T-helper 1 cell treated with Interleukin-12 subunit alpha and Interleukin-12 subunit beta and Interleukin-4 antibody, amounts not matched to agents 30 μg/mL and 1 μg/mL, for 36 hours (primary cell): ENCODE measurements around the gene DIS3L.
"Not testable (repeated sequence)": the region's sequence is repeated elsewhere in the genome, so short reads cannot be mapped to it uniquely, and the experiment has no call there.

Experiments used
- H3K27ac Mint-ChIP-seq: one replicate; pipeline ENCODE4 v1.8.0; 2021; ENCODE audit warnings: mild to moderate bottlenecking, mixed read lengths
- H3K27me3 Mint-ChIP-seq: one replicate; pipeline ENCODE4 v1.8.0; 2021; ENCODE audit warnings: low read depth, mixed read lengths
- H3K36me3 Mint-ChIP-seq: one replicate; pipeline ENCODE4 v1.8.0; 2021; ENCODE audit warnings: low read depth, mixed read lengths
- H3K4me1 Mint-ChIP-seq: one replicate; pipeline ENCODE4 v1.8.0; 2021; ENCODE audit warnings: low read depth, mixed read lengths
- H3K4me3 Mint-ChIP-seq: one replicate; pipeline ENCODE4 v1.8.0; 2021; ENCODE audit warnings: mild to moderate bottlenecking, moderate library complexity, mixed read lengths
- H3K9me3 Mint-ChIP-seq: one replicate; pipeline ENCODE4 v1.8.0; 2021; ENCODE audit warnings: mixed read lengths

Gene DIS3L

DNA sequence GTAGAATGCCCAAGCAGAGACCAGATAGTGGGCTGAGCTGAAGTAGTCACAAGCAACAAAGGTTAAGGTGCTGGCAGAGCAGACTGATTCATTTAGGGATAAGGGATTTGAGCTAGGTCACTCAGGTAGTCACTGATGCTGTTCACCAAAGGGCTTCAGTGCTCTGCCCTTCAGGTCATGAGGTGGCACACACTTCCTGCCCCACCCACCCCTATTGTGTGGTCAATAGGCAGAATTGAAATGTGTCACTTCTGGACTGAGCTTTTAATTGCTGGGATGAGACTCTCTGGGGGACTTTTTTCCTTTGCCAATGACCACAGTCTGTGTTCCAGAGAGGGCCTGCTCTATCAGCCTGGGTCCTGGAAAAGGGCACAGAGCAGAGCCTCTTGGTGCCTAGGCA is 2.9 kb upstream of the DIS3L start:
- Mint-ChIP-seq H3K27me3 (no peaks in the 10 kb centered on the region), H3K4me1 (peaks cover 29% of the 10 kb centered on the region), H3K9me3 (no peaks in the 10 kb centered on the region), H3K27ac (no peak overlapping the region), H3K4me3 (no peak overlapping the region), H3K36me3 (peaks cover 4% of the 10 kb centered on the region)

DNA sequence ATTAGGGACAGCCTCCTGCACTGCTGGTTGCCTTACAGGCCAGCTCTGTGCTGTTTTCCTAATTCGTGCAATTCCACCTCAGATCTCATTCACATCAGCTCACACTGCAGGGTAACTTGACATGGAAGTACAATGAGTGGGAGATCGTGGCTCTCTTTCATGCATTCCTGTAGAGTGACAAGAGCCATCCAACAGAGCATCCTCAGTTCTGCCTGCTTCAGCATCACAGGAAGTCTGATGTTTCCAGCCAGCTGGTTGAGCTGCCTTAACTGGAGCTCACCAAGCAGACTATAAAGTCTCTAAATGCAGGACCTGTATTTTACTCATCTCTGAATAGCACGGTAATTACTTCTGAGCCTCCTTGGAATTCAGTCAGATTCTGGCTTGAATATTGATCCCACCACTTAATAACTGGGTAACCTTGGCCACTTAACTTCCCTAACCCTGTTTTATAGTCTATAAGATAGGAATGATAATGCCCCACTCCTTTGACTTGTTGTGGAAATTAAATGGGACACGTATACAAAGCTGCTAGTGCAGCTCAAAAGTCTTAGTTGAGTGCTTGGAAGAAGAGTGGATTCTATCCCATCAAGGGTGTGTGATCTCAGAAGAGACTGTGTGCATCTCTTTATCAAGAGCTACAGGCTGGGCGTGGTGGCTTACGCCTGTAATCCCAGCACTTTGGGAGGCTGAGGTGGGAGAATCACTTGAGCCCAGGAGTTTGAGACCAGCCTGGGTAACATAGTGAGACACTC is 1.4 kb upstream of the DIS3L start:
- H3K27me3 Mint-ChIP-seq: no peaks in the 10 kb centered on the region
- peak overlapping the region; percentile 87 for H3K4me3 Mint-ChIP-seq
- no peaks in the 10 kb centered on the region for H3K9me3 Mint-ChIP-seq
- peaks cover 8% of the 10 kb centered on the region for H3K36me3 Mint-ChIP-seq
- H3K4me1 Mint-ChIP-seq: peaks cover 34% of the 10 kb centered on the region
- peak overlapping the region; percentile 89 for H3K27ac Mint-ChIP-seq

DNA sequence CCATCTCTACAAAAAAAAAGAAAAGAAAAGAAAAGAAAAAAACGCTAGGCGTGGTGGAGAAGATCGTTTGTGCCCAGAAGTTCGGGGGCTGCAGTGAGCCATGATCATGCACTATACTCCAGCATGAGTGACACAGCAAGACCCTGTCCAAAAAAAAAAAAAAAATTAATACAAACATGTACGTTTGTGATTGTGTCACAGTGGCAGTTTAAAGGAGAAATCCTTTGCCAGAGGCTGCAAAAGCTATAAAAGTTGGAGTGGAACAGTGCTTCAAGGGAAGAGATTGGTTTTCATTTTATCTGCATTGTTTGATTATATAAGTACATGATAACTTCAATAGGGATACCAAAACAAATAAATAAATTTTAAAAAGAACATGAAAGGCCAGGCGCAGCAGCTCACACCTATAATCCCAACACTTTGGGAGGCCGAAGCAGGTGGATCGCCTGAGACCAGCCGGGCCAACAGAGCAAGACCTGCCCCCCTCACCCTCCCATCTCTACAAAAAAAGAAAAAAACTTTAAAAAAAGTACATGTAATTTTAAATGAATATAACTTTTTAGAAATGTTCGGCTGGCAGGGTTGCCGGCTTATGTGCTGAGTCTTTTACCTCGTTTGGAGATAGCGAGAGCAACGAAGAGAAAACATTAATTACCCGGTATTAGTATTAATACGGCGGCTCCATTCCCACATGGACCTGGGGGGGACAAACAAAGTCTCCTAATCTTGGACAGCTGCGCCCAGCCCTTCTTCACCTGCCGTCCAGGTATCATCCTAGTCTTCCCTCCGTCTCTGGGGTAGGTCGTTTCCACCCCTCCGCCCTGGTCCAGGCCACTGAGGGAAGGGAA is 573 bp upstream of the DIS3L start:
- Mint-ChIP-seq H3K27me3 (no peaks in the 10 kb centered on the region), H3K27ac (peak overlapping the region; percentile 89), H3K9me3 (no peaks in the 10 kb centered on the region), H3K4me1 (peaks cover 38% of the 10 kb centered on the region), H3K4me3 (peak overlapping the region; percentile 87), H3K36me3 (peaks cover 10% of the 10 kb centered on the region)

DNA sequence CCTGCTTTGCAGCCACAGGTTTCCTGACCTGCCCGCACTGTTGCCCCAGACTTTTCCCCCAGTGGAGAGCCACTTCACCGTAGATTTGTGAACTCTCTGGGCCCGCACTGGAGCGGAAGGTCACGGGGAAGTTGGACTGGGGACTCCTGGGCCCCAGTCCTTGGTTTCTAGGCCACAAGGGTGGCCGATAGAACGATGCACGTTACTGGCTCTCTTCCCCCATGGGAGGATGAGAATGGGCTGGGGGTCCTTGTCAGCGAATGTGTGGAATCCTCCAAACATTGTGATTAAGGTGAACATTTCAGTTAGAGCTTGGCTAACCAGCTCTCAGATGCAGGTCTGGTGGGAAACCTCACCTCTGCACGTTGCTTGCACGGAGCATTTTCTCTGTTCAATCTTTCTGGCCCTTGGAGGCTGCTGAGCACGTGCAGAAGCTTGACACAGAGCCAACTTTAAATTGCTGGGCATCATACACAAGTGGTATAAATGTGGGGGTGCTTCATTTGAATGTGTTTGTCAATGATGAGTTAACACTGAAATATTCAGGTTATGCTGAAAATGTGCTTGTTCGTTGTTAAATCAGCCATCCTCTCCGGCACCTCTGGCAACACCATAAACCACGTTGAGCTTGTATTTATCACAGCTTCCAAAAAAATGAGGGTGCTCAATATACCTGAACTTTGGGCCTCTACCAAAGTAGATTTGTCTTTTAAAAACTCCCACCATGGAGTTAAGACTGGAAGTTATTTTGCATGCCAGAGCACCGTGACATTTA is 976 bp downstream of the DIS3L start:
- Mint-ChIP-seq H3K4me1 (peaks cover 38% of the 10 kb centered on the region), H3K4me3 (peak overlapping the region; percentile 84), H3K9me3 (no peaks in the 10 kb centered on the region), H3K36me3 (peaks cover 10% of the 10 kb centered on the region), H3K27ac (peak overlapping the region; percentile 87), H3K27me3 (no peaks in the 10 kb centered on the region)

DNA sequence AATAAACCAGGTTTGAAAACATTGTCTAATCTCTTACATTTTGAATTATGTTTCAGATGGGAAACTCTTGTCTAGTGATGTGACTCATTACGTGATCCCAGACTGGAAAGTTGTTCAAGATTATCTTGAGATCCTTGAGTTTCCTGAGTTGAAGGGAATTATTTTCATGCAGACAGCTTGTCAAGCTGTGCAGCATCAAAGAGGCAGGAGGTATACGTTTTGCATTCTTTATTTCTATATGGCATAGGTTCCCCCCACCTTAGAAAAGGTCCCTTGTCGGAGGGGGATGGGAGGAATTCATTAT is 1.5 kb downstream of the DIS3L start:
- Mint-ChIP-seq H3K4me1 (peaks cover 38% of the 10 kb centered on the region), H3K27me3 (no peaks in the 10 kb centered on the region), H3K9me3 (no peaks in the 10 kb centered on the region), H3K27ac (peak overlapping the region; percentile 87), H3K4me3 (peak overlapping the region; percentile 84), H3K36me3 (peaks cover 10% of the 10 kb centered on the region)

GRCh38 chr15:66296186-66296585 is 2.8 kb downstream of the DIS3L start:
- Mint-ChIP-seq H3K4me1 (peaks cover 36% of the 10 kb centered on the region), H3K9me3 (no peaks in the 10 kb centered on the region), H3K27ac (no peak overlapping the region), H3K36me3 (peaks cover 17% of the 10 kb centered on the region), H3K27me3 (no peaks in the 10 kb centered on the region), H3K4me3 (no peak overlapping the region)

DNA sequence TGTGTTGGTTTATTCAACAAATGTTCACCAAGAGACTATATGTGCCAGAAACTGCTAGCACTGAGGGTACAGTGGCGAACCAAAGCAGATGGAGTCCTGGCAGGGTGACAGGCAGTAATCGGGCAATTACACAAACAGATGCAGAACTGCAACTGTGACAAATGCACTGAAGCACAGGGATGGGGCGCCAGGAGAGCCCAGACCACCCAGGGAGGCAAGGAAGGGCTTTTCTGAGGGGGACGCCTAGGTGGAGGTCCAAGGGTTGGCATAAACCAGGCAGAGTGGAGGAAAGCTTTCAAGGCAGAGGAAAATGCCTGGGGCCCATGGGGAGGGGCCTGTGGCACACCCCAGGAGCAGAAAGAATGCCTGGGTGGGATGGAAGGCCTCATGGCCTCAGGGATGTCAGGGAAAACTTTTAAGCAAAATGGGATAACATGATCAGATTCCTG is 5.5 kb downstream of the DIS3L start:
- Mint-ChIP-seq H3K27me3 (no peaks in the 10 kb centered on the region), H3K4me1 (peaks cover 29% of the 10 kb centered on the region), H3K36me3 (peaks cover 21% of the 10 kb centered on the region), H3K4me3 (no peak overlapping the region), H3K27ac (no peak overlapping the region), H3K9me3 (no peaks in the 10 kb centered on the region)

GRCh38 chr15:66302489-66303278 is 9.3 kb downstream of the DIS3L start:
- peaks cover 8% of the 10 kb centered on the region for H3K4me1 Mint-ChIP-seq
- H3K9me3 Mint-ChIP-seq: no peaks in the 10 kb centered on the region
- no peak overlapping the region for H3K4me3 Mint-ChIP-seq
- H3K27me3 Mint-ChIP-seq: no peaks in the 10 kb centered on the region
- no peak overlapping the region for H3K27ac Mint-ChIP-seq
- H3K36me3 Mint-ChIP-seq: peaks cover 22% of the 10 kb centered on the region

DNA sequence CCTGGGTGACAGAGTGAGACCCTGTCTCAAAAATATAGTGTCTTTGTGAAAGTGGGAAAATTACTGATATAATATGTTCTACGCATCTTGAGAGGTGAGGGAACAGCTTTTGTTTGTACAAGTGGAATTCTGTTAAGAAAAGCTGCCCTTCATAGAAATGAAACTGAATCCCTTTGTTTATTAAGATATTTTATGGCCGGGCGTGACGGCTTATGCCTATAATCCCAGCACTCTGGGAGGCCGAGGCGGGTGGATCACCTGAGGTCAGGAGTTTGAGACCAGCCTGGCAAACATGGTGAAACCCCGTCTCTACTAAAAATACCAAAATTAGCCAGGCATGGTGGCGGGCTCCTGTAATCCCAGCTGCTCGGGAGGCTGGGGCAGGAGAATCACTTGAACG is 11.1 kb downstream of the DIS3L start:
- not testable (repeated sequence) for H3K27ac Mint-ChIP-seq, H3K27me3 Mint-ChIP-seq, H3K4me3 Mint-ChIP-seq, H3K4me1 Mint-ChIP-seq, H3K9me3 Mint-ChIP-seq
- peaks cover 29% of the 10 kb centered on the region for H3K36me3 Mint-ChIP-seq

GRCh38 chr15:66306381-66306780 is 13.0 kb downstream of the DIS3L start:
- H3K4me3 Mint-ChIP-seq: no peak overlapping the region
- peaks cover 4% of the 10 kb centered on the region for H3K4me1 Mint-ChIP-seq
- H3K9me3 Mint-ChIP-seq: no peaks in the 10 kb centered on the region
- H3K27me3 Mint-ChIP-seq: no peaks in the 10 kb centered on the region
- peak overlapping the region; percentile 44 for H3K27ac Mint-ChIP-seq
- H3K36me3 Mint-ChIP-seq: peaks cover 36% of the 10 kb centered on the region

GRCh38 chr15:66308531-66308930 is 15.2 kb downstream of the DIS3L start:
- H3K36me3 Mint-ChIP-seq: peaks cover 40% of the 10 kb centered on the region
- H3K27me3 Mint-ChIP-seq: no peaks in the 10 kb centered on the region
- H3K9me3 Mint-ChIP-seq: no peaks in the 10 kb centered on the region
- H3K4me3 Mint-ChIP-seq: no peak overlapping the region
- H3K4me1 Mint-ChIP-seq: peaks cover 1% of the 10 kb centered on the region
- no peak overlapping the region for H3K27ac Mint-ChIP-seq

DNA sequence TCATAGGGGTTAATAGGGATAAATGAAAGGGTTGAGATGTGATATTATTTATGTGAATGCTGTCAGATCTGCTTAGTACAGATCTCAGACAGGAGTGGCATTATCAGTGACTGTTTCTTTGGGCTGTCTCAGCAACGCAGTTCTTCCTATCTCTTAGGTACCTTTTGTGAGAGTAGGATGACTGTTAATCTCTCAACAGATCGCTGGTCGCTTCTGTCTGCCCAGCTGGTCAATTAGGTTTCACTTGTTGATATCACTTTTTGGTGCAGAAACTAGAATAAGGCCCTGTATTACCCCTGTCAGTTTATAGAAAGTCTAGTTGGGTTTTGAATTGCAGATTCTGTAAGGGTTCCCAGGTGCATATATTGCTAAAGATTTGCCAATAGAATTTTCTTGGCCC is 16.5 kb downstream of the DIS3L start:
- Mint-ChIP-seq H3K27ac (no peak overlapping the region), H3K9me3 (no peaks in the 10 kb centered on the region), H3K27me3 (no peaks in the 10 kb centered on the region), H3K4me3 (no peak overlapping the region), H3K36me3 (peaks cover 43% of the 10 kb centered on the region), H3K4me1 (peaks cover 1% of the 10 kb centered on the region)

DNA sequence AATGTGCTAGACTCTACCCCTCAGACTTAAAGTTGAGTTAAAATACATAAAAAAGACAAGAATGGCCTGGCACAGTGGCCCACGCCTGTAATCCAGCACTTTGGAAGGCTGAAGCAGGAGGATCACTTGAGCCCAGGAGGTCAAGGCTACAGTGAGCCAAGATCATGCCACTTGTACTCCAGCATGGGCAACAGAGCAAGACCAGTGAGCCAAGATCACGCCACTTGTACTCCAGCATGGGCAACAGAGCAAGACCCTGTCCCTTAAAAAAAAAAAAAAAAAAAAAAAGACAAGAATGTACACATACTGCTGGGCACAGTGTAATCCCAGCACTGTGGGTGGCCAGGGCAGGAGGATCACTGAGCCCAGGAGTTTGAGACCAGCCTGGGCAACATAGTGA is 17.4 kb downstream of the DIS3L start:
- Mint-ChIP-seq H3K27ac (no peak overlapping the region), H3K4me1 (peaks cover 1% of the 10 kb centered on the region), H3K27me3 (no peaks in the 10 kb centered on the region), H3K4me3 (no peak overlapping the region), H3K36me3 (peaks cover 48% of the 10 kb centered on the region), H3K9me3 (no peaks in the 10 kb centered on the region)

DNA sequence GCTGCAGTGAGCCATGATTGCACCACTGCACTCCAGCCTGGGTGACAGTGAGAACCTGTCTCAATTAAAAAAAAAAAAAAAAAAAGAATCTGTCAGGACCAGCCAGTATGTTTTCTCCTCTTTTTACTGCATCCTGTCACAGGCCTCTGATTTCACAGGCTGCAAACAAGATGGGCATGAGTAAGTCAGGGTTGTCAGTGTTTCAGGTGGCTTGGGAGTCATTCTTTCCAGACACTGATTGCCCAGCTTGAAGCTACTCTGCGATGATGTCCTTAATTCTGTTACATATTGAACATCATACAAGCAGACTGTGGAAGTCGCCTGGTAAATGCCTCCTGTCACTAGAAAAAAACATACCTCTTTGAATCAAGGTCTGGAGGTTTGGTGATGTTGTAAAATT is 18.8 kb downstream of the DIS3L start:
- H3K27me3 Mint-ChIP-seq: no peaks in the 10 kb centered on the region
- no peak overlapping the region for H3K4me3 Mint-ChIP-seq
- H3K9me3 Mint-ChIP-seq: no peaks in the 10 kb centered on the region
- peaks cover 1% of the 10 kb centered on the region for H3K4me1 Mint-ChIP-seq
- no peak overlapping the region for H3K27ac Mint-ChIP-seq
- H3K36me3 Mint-ChIP-seq: peaks cover 49% of the 10 kb centered on the region
